Measurements from ENCODE around the gene SMNDC1. TPM values are rescaled to one million over a fixed set of nuclear protein-coding genes. Genes with fewer than 3 reads are reported as not detected.

The SMNDC1 gene
- total and polyA plus RNA-seq, 4 donors = 11.8 to 29.2 (median 18.8) TPM

DNA sequence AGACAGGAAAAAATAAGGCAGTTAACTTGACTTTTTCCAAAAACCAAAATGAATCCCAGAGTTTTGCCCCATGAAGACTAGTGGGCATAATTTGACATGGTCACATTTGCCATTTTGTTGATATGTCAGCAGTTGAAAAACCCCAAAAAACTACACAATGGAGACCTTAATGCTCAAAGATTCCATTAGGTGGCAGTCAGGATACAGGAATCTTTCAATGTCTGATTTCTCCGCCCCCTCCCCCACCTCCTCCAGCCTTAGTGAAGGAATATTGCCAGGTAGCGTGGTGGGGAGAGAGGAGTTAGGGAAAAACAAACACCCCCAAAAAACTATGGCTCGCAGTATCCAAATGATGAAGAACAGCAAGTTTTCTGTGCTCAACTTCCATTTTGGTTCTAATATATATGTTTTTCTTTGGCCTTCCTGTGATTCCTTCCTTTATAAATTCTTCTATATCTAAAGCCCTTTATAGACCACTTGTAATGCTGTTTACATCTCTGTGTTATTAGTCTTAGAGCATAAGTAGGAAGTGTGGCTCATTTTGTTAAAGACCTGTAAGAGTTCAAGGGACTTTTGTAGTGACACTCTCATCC is 6.7 kb upstream of the SMNDC1 start:
- Histone ChIP-seq H3K9ac (ENCODE audit: insufficient read depth in 1 of 2, low read length in 2 of 2) (no peak overlapping the region), H3K9me3 (ENCODE audit: control insufficient read depth in 4 of 4, insufficient read depth in 3 of 4, low read length in 3 of 4) (no peaks in the 10 kb centered on the region), H3K4me1 (ENCODE audit: control insufficient read depth in 5 of 5, insufficient read depth in 5 of 5, low read length in 5 of 5) (peaks cover 0 to 4% (median 0%) of the 10 kb centered on the region in 5 donors), H3K27me3 (ENCODE audit: control insufficient read depth in 3 of 3, insufficient read depth in 3 of 3, low read length in 2 of 3) (no peaks in the 10 kb centered on the region), H3K4me3 (no peak overlapping the region), H3K27ac (ENCODE audit: low read depth in 1 of 2, low read length in 1 of 2) (no peak overlapping the region), H3K36me3 (ENCODE audit: control insufficient read depth in 4 of 4, insufficient read depth in 4 of 4, low read length in 4 of 4) (no peaks in the 10 kb centered on the region)
- peak; percentile 69 for ATAC-seq (ENCODE audit: insufficient read depth, low FRiP score)
- TF ChIP-seq, protein P1, sequence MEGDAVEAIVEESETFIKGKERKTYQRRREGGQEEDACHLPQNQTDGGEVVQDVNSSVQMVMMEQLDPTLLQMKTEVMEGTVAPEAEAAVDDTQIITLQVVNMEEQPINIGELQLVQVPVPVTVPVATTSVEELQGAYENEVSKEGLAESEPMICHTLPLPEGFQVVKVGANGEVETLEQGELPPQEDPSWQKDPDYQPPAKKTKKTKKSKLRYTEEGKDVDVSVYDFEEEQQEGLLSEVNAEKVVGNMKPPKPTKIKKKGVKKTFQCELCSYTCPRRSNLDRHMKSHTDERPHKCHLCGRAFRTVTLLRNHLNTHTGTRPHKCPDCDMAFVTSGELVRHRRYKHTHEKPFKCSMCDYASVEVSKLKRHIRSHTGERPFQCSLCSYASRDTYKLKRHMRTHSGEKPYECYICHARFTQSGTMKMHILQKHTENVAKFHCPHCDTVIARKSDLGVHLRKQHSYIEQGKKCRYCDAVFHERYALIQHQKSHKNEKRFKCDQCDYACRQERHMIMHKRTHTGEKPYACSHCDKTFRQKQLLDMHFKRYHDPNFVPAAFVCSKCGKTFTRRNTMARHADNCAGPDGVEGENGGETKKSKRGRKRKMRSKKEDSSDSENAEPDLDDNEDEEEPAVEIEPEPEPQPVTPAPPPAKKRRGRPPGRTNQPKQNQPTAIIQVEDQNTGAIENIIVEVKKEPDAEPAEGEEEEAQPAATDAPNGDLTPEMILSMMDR (IDR thresholded peaks at IDR 0.05; ENCODE audit: control extremely low read depth, extremely low read depth) = peak; percentile 56
- WGBS, 2 donors = 4 to 8% methylated on average over 3 of the region's 3 CpGs
- DNase-seq = peak; percentile 56 to 75 (median 75)

DNA sequence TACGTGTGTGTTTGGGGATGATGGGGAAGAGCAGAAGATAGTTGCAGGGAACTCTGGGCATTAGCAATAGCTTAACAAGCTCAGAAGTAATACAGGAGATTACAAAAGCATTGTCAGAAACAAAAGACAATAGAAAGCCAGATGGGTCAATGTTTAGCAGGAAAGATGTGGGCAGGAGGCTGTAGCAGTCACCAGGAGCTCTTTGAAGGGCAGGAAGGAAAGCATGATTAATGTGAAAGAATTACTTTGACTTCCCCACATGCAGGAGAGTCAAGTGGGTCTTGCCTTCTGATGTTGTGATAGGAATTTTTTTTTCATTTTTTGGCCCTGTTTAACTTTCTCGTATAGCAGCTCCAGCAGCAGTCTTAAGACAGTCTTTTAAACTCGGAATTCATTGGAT is 6.0 kb upstream of the SMNDC1 start:
- no peak overlapping the region for H3K4me3 ChIP-seq
- H3K9ac ChIP-seq (ENCODE audit: insufficient read depth in 1 of 2, low read length in 2 of 2) = no peak overlapping the region
- TF ChIP-seq, protein P1 (IDR thresholded peaks at IDR 0.05; ENCODE audit: control extremely low read depth, extremely low read depth) = no peak
- peak overlapping the region in 1 of 2 donors; percentile 7 for H3K27ac ChIP-seq (ENCODE audit: low read depth in 1 of 2, low read length in 1 of 2)
- no peaks in the 10 kb centered on the region for H3K27me3 ChIP-seq (ENCODE audit: control insufficient read depth in 3 of 3, insufficient read depth in 3 of 3, low read length in 2 of 3)
- H3K4me1 ChIP-seq (ENCODE audit: control insufficient read depth in 5 of 5, insufficient read depth in 5 of 5, low read length in 5 of 5) = peaks cover 0 to 4% (median 0%) of the 10 kb centered on the region in 5 donors
- no peaks in the 10 kb centered on the region for H3K9me3 ChIP-seq (ENCODE audit: control insufficient read depth in 4 of 4, insufficient read depth in 3 of 4, low read length in 3 of 4)
- DNase-seq (peak in 1 of 3 donors; percentile 24), ATAC-seq (ENCODE audit: insufficient read depth, low FRiP score) (no peak)
- H3K36me3 ChIP-seq (ENCODE audit: control insufficient read depth in 4 of 4, insufficient read depth in 4 of 4, low read length in 4 of 4) = no peaks in the 10 kb centered on the region
- WGBS, 2 donors = 16 to 23% methylated on average over 3 of the region's 3 CpGs

DNA sequence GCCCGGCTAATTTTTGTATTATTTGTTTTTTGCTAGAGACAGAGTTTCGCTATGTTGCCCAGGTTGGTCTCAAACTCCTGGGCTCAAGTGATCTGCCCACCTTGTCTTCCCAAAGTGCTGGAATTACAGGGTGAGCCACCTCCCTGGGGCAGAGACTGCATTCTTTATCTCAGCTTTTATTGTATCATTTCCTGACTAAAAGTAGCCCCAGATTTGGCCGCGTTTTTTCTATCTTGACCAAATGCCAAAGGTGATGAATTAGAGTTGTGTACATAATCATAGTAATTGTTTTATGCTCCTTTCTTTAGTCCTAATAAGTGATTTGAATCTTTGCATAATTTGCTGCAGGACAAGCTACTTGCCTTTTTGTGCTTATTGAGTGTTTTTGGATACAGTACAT is 3.1 kb upstream of the SMNDC1 start:
- no peak overlapping the region for H3K27ac ChIP-seq (ENCODE audit: low read depth in 1 of 2, low read length in 1 of 2)
- H3K9ac ChIP-seq (ENCODE audit: insufficient read depth in 1 of 2, low read length in 2 of 2) = no peak overlapping the region
- 61 to 66% methylated on average over 4 of the region's 4 CpGs for WGBS, 2 donors
- peaks cover 0 to 10% (median 6%) of the 10 kb centered on the region in 5 donors for H3K4me1 ChIP-seq (ENCODE audit: control insufficient read depth in 5 of 5, insufficient read depth in 5 of 5, low read length in 5 of 5)
- peaks cover 0 to under 1% (median 0%) of the 10 kb centered on the region in 4 donors for H3K36me3 ChIP-seq (ENCODE audit: control insufficient read depth in 4 of 4, insufficient read depth in 4 of 4, low read length in 4 of 4)
- H3K4me3 ChIP-seq = no peak overlapping the region
- H3K27me3 ChIP-seq (ENCODE audit: control insufficient read depth in 3 of 3, insufficient read depth in 3 of 3, low read length in 2 of 3) = no peaks in the 10 kb centered on the region
- H3K9me3 ChIP-seq (ENCODE audit: control insufficient read depth in 4 of 4, insufficient read depth in 3 of 4, low read length in 3 of 4) = no peaks in the 10 kb centered on the region
- TF ChIP-seq, protein P1 (IDR thresholded peaks at IDR 0.05; ENCODE audit: control extremely low read depth, extremely low read depth) = no peak
- no peak for ATAC-seq (ENCODE audit: insufficient read depth, low FRiP score)
- peak in 1 of 3 donors; percentile 7 for DNase-seq

DNA sequence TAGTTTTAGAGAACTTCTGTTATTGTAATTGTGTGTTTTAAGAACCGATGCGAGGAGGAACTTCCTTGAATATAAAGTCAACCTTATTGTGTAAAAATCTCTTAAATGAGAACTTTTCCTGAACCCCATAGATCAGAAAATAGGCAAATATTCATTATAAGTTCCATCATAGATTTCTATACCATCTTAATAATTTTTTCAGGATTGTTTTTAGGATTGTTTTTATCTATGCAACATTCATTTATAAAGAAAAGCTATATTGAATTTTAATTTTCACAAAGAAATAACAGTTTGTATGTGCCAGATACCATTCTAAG is 1.7 kb upstream of the SMNDC1 start:
- DNase-seq (no peak), ATAC-seq (ENCODE audit: insufficient read depth, low FRiP score) (no peak)
- peaks cover 0 to 15% (median 6%) of the 10 kb centered on the region in 5 donors for H3K4me1 ChIP-seq (ENCODE audit: control insufficient read depth in 5 of 5, insufficient read depth in 5 of 5, low read length in 5 of 5)
- H3K27ac ChIP-seq (ENCODE audit: low read depth in 1 of 2, low read length in 1 of 2) = no peak overlapping the region
- TF ChIP-seq, protein P1 (IDR thresholded peaks at IDR 0.05; ENCODE audit: control extremely low read depth, extremely low read depth) = no peak
- H3K9ac ChIP-seq (ENCODE audit: insufficient read depth in 1 of 2, low read length in 2 of 2) = no peak overlapping the region
- H3K27me3 ChIP-seq (ENCODE audit: control insufficient read depth in 3 of 3, insufficient read depth in 3 of 3, low read length in 2 of 3) = no peaks in the 10 kb centered on the region
- no peak overlapping the region for H3K4me3 ChIP-seq
- 0 to 4% methylated on average over 2 of the region's 2 CpGs for WGBS, 2 donors
- H3K36me3 ChIP-seq (ENCODE audit: control insufficient read depth in 4 of 4, insufficient read depth in 4 of 4, low read length in 4 of 4) = peaks cover 2 to 12% (median 5%) of the 10 kb centered on the region in 4 donors
- H3K9me3 ChIP-seq (ENCODE audit: control insufficient read depth in 4 of 4, insufficient read depth in 3 of 4, low read length in 3 of 4) = no peaks in the 10 kb centered on the region

All from lung (tissue), 12 donors.